ENCODE data around the gene TOMM20.
"Not testable (repeated sequence)": the region's sequence is repeated elsewhere in the genome, so short reads cannot be mapped to it uniquely, and the experiment has no call there.

The TOMM20 gene

GRCh38 chr1:235159930-235160329 is 31.3 kb upstream of the TOMM20 start:
- ChIA-PET CTCF (interaction anchor here (0.8 to 1.1 kb wide), 3 partner anchors 55 to 257 kb away, joined by 3 to 5 read pairs (median 4); no protein-coding TSS in a partner anchor), POLR2A (interaction anchor here (0.7 to 2.0 kb wide), 5 partner anchors 15 to 1074 kb away, joined by 4 to 12 read pairs (median 6); partner anchors contain the start of genes ARID4B, B3GALNT2 and GGPS1)
- not testable (repeated sequence) for H3K4me1 ChIP-seq (ENCODE audit: control insufficient read depth, insufficient read depth, low read length); H3K9me3 ChIP-seq (ENCODE audit: control insufficient read depth, insufficient read depth, low read depth, low read length); H3K27ac ChIP-seq (ENCODE audit: extremely low read depth, low read depth, low read length)
- TF ChIP-seq ZFHX2 (tag by site-specific recombination; conservative IDR thresholded peaks at IDR 0.05) (0 out of 2 replicates have a peak, but pooled peaks have one; percentile 5), SP7 (tag by site-specific recombination; IDR thresholded peaks at IDR 0.05) (peak; percentile 12; the same call in 1 of the 2 replicates), ZNF223 (tag by site-specific recombination; IDR thresholded peaks at IDR 0.05) (0 out of 2 replicates have a peak, but pooled peaks have one; percentile 15)
- peaks cover 39 to 49% of the 10 kb centered on the region in 2 experiments for H3K36me3 ChIP-seq (ENCODE audit: control insufficient read depth in 2 of 2, insufficient read depth in 1 of 2, low read length in 2 of 2)
- peak overlapping the region; percentile 74 for H3K4me3 ChIP-seq (ENCODE audit: low read depth, low read length)

- H3K4me3 ChIP-seq (ENCODE audit: low read depth, low read length); H3K9me3 ChIP-seq (ENCODE audit: control insufficient read depth, insufficient read depth, low read depth, low read length); H3K4me1 ChIP-seq (ENCODE audit: control insufficient read depth, insufficient read depth, low read length); H3K27ac ChIP-seq (ENCODE audit: extremely low read depth, low read depth, low read length): not testable (repeated sequence)
- TF ChIP-seq, protein P1, sequence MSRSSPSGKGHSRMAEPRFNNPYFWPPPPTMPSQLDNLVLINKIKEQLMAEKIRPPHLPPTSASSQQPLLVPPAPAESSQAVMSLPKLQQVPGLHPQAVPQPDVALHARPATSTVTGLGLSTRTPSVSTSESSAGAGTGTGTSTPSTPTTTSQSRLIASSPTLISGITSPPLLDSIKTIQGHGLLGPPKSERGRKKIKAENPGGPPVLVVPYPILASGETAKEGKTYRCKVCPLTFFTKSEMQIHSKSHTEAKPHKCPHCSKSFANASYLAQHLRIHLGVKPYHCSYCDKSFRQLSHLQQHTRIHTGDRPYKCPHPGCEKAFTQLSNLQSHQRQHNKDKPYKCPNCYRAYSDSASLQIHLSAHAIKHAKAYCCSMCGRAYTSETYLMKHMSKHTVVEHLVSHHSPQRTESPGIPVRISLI (tag by site-specific recombination; IDR thresholded peaks at IDR 0.05): 0 out of 2 replicates have a peak, but pooled peaks have one; percentile 36
- CTCF ChIA-PET: interaction anchor here (0.6 to 1.1 kb wide), 5 partner anchors 56 to 435 kb away, joined by 3 to 5 read pairs (median 4); no protein-coding TSS in a partner anchor
- POLR2A ChIA-PET: interaction anchor here (0.6 to 1.5 kb wide), 5 partner anchors 14 to 237 kb away, joined by 3 to 6 read pairs (median 4); partner anchors contain the start of gene TOMM20
- peaks cover 46 to 56% of the 10 kb centered on the region in 2 experiments for H3K36me3 ChIP-seq (ENCODE audit: control insufficient read depth in 2 of 2, insufficient read depth in 1 of 2, low read length in 2 of 2)
Observed at GRCh38 chr1:235159284-235159683, 30.6 kb upstream of the TOMM20 start.

DNA sequence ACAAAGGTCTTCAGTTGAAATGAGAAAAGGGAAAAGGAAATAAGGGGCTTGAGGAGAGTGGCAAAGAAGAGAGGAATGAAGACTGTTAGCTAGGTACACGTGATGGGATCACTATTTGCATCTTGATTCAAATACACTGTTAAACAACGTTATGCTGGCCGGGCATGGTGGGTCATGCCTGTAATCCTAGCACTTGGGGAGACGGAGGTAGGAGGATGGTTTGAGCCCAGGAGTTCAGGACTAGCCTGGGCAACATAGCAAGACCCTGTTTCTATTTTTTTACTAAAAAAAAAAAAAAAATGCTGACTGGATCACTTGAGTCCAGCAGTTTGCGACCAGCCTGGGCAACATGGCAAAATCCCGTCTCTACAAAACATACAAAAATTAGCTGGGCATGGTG is 30.0 kb upstream of the TOMM20 start:
- ChIA-PET CTCF (interaction anchor here (0.6 to 1.1 kb wide), 4 partner anchors 128 to 434 kb away, joined by 3 to 5 read pairs (median 4); no protein-coding TSS in a partner anchor), POLR2A (interaction anchor here (0.6 to 1.5 kb wide), 5 partner anchors 13 to 238 kb away, joined by 3 to 9 read pairs (median 4); partner anchors contain the start of gene TOMM20)
- TF ChIP-seq ZNF624 (tag by site-specific recombination; IDR thresholded peaks at IDR 0.05) (no peak), ZNF121 (tag by site-specific recombination; IDR thresholded peaks at IDR 0.05) (peak; percentile 75)
- Histone ChIP-seq H3K36me3 (ENCODE audit: control insufficient read depth in 2 of 2, insufficient read depth in 1 of 2, low read length in 2 of 2) (peaks cover 50 to 62% of the 10 kb centered on the region in 2 experiments), H3K9me3 (ENCODE audit: control insufficient read depth, insufficient read depth, low read depth, low read length) (no peaks in the 10 kb centered on the region), H3K4me3 (ENCODE audit: low read depth, low read length) (no peak overlapping the region), H3K4me1 (ENCODE audit: control insufficient read depth, insufficient read depth, low read length) (no peaks in the 10 kb centered on the region), H3K27ac (ENCODE audit: extremely low read depth, low read depth, low read length) (no peak overlapping the region)

- TF ChIP-seq ZNF677 (tag by site-specific recombination; IDR thresholded peaks at IDR 0.05) (no peak), ZNF324 (tag by site-specific recombination; IDR thresholded peaks at IDR 0.05) (no peak), ZNF10 (tag by site-specific recombination; IDR thresholded peaks at IDR 0.05) (peak; percentile 91)
- TF ChIP-seq, protein P2, sequence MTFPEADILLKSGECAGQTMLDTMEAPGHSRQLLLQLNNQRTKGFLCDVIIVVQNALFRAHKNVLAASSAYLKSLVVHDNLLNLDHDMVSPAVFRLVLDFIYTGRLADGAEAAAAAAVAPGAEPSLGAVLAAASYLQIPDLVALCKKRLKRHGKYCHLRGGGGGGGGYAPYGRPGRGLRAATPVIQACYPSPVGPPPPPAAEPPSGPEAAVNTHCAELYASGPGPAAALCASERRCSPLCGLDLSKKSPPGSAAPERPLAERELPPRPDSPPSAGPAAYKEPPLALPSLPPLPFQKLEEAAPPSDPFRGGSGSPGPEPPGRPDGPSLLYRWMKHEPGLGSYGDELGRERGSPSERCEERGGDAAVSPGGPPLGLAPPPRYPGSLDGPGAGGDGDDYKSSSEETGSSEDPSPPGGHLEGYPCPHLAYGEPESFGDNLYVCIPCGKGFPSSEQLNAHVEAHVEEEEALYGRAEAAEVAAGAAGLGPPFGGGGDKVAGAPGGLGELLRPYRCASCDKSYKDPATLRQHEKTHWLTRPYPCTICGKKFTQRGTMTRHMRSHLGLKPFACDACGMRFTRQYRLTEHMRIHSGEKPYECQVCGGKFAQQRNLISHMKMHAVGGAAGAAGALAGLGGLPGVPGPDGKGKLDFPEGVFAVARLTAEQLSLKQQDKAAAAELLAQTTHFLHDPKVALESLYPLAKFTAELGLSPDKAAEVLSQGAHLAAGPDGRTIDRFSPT (tag by site-specific recombination; IDR thresholded peaks at IDR 0.05): no peak
- no peaks in the 10 kb centered on the region for H3K9me3 ChIP-seq (ENCODE audit: control insufficient read depth, insufficient read depth, low read depth, low read length)
- POLR2A ChIA-PET: no interaction called here
- H3K4me3 ChIP-seq (ENCODE audit: low read depth, low read length): no peak overlapping the region
- H3K27ac ChIP-seq (ENCODE audit: extremely low read depth, low read depth, low read length): no peak overlapping the region
- no peaks in the 10 kb centered on the region for H3K4me1 ChIP-seq (ENCODE audit: control insufficient read depth, insufficient read depth, low read length)
- CTCF ChIA-PET: interaction anchor here (0.6 to 1.5 kb wide), 5 partner anchors 9 to 658 kb away, joined by 3 to 4 read pairs (median 3); no protein-coding TSS in a partner anchor
- H3K36me3 ChIP-seq (ENCODE audit: control insufficient read depth in 2 of 2, insufficient read depth in 1 of 2, low read length in 2 of 2): peaks cover 66 to 77% of the 10 kb centered on the region in 2 experiments
Observed at GRCh38 chr1:235157150-235157549, 28.5 kb upstream of the TOMM20 start.
